IPS DF 19.7 (cell line): ENCODE measurements around the gene TDRD9.

Experiments used
- DNase-seq: peaks from one replicate; pipeline ENCODE4 v3.0.0-alpha.2; 2013; ENCODE audit warnings: low read depth, low spot score

TDRD9 gene

DNA sequence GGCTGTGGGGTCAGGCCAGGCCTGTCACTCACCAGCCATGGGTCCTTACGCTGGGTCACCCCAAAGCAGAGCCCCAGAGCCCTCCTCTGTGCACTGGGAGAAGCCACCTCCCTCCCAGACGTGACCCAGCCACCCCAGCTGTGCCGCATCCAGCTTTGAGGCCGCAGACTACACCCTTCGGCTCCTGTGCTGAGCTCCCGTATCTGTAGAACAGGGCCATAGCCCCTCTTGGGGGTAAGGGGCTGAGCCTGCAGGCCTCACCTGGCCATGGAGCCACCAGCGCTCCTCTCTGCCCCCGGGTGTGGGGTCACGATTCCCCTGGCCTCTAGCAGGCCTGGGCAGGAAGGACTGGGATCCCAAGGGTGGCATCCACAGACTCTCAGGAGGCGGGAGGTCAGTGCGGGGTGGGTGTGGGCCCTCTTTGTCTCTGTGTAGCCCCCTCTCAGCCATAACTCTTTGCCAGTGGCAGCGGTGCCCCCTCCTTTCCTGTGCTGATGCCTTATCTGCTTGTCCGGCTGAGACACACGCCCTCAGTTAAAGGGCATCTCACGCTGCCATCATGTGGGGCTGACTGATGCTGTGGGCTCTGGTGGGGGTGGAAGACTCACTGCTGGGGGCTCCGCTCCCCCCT lies 173.5 kb downstream of the TDRD9 start:
- no peak for DNase-seq
